GM12873 (cell line): ENCODE data around the gene LRFN5.

Experiments
- CTCF ChIP-seq: IDR thresholded peaks from 2 replicates; pipeline ENCODE4 v1.5.1; 2012; ENCODE audit warnings: low read depth, mild to moderate bottlenecking, moderate library complexity, low read length, control low read depth; ENCODE audit not compliant: insufficient read depth; ENCODE audit errors: missing control alignments

LRFN5 gene

GRCh38 chr14:41644606-41645005 is 37.9 kb downstream of the LRFN5 start:
- TF ChIP-seq CTCF: no peak

- no peak for TF ChIP-seq CTCF
These were observed 44.1 kb downstream of the LRFN5 start for GRCh38 chr14:41650802-41651201.

- no peak for TF ChIP-seq CTCF
These were observed 47.5 kb downstream of the LRFN5 start for GRCh38 chr14:41654196-41654595.

- no peak for TF ChIP-seq CTCF
These were observed 56.2 kb downstream of the LRFN5 start for GRCh38 chr14:41662780-41663472.

- no peak for TF ChIP-seq CTCF
These were observed 56.8 kb downstream of the LRFN5 start for GRCh38 chr14:41663473-41663850.

- TF ChIP-seq CTCF: no peak
These were observed 59.6 kb downstream of the LRFN5 start for GRCh38 chr14:41666301-41666700.

- TF ChIP-seq CTCF: no peak
These were observed 61.7 kb downstream of the LRFN5 start for GRCh38 chr14:41668356-41668755.
